WI38 (cell line): Measurements from ENCODE around the gene USH1C.

Experiments
- H3K4me3 ChIP-seq: 2 replicates; pipeline ENCODE4 v1.5.1; 2011; ENCODE audit warnings: low read depth, mild to moderate bottlenecking, control low read depth, low read length
- CTCF ChIP-seq: IDR thresholded peaks from 2 replicates; pipeline ENCODE4 v1.5.1; 2012; ENCODE audit warnings: low read depth, mild to moderate bottlenecking, control low read depth, low read length

USH1C gene

DNA sequence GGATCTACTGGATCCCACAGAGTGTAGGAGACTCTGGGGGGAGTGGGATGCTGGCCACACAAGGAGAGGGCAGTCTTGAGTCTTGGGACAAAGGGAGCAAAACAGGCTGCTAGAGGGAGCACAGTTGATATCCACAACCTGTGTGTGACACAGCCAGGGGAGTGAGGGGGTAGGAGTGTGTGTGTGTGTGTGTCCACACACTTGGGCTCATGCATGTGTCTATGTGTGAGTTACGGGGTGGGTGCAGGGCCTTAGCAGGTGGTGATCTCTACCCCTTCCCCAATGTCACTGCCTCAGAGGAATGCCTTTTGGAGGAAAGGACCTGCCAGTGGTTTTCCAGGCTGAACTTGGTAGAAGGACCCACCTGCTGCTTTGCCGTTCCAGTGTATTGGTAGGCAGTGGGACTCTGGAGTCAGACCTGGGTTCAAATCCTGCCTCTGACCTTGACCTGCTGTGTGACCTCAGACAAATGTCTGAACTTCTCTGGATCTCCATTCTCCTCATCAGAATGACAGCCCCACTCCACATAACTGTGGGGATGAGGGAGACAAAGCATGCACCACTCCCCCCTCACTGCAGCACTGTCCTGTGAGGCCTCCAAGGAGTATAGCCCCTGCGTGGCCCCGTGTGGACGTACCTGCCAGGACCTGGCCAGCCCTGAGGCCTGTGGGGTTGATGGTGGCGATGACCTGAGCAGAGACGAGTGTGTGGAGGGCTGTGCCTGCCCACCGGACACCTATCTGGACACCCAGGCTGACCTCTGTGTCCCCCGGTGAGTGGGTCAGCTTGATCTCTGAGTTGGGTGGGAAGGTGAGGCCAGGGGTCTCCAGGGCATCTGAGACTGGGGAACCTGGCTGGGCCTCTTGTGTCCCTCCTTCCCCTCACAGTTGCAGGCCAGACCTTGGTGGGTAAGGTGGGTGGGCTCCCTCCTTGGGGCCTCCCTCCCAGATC, 30.2 kb upstream of the USH1C start:
- no peak overlapping the region for H3K4me3 ChIP-seq
- TF ChIP-seq CTCF: no peak

DNA sequence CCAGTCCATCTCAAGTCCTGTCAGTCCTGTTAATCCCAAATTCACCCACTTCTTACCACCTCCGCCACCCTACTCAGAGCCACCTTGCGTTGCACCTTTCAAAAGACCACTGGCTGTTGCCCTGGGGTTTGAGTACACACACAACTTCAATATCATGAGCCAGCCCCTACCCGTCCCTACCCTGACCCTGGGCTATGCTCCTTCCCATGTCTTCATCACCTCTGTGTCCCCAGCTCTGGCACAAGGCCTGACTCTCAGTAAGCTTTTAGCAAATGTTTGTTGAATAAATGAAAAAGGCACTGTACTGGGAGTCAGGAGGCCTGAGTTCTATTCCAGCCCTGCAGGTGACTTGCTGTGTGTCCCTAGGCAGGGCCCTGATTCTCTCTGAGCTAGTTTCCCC, 29.3 kb upstream of the USH1C start:
- no peak for TF ChIP-seq CTCF
- H3K4me3 ChIP-seq: no peak overlapping the region

GRCh38 chr11:17572791-17573460, 28.7 kb upstream of the USH1C start:
- no peak overlapping the region for H3K4me3 ChIP-seq
- TF ChIP-seq CTCF: no peak

GRCh38 chr11:17572359-17572690, 28.1 kb upstream of the USH1C start:
- no peak for TF ChIP-seq CTCF
- H3K4me3 ChIP-seq: no peak overlapping the region

DNA sequence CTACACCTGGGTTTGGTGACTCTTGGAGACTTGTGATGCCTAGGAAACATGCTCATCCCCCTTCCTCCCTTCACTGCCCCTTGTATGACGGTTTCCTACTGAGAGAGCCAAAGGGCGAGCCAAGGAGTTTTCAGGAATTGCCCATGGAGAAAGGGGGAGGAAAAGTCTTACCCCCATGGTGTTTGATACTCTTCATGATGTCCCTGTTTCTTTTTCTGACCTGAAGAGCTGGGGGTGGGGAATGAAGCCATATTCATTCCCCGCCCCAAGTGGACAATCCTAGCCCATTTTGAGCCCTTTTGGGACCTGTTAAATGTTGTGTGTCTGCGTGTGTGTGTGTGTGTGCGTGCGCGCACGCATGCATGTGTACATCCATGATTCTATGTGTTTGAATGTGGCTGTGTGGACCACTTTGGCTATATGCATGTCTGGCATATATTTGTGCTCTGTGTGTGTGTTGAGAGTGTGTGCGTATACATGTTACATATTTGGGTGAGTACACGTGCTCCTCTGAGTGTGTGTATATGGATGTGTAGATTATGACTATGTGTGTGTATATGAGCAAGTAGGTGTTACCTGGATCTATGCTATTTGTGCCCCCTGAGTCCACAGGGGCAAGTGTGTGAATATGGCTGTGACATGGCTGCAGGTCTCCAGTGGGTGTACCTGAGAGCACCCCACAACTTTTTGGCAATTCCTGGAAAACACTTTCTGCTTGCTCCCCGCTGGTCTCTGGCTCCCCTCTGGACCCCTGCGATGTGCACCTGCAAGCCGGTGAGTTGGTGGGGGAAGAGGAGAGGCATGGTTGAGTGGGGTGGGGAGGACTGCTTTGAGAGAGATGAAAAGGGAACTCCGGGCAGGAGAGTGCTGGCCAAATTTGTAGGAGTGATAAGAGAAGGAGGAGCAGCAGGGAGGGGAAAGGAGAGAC, 27.5 kb upstream of the USH1C start:
- TF ChIP-seq CTCF: no peak

DNA sequence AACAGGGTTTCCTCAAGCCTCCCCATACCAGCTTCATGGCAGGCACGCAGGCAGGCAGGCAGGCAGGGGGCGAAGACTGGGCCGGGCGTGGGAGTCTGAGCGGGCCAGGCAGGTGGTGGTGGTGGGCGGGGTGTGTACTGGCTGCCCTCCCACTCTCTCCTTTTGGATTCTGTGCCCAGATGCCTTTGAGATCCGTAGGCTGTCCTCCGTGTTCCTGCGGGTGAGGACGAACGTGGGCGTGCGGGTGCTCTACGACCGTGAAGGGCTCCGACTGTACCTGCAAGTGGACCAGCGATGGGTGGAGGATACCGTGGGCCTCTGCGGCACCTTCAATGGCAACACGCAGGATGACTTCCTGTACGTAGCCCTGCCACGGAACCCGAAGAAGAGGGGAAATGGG, 25.8 kb upstream of the USH1C start:
- no peak for TF ChIP-seq CTCF

More for the DNA sequence above, 27.5 kb upstream of the USH1C start:
- H3K4me3 ChIP-seq: no peak overlapping the region

More for the DNA sequence above, 25.8 kb upstream of the USH1C start:
- H3K4me3 ChIP-seq: no peak overlapping the region
